Effector memory CD8-positive, alpha-beta T cell (primary cell): ENCODE data around the gene DYRK2.

ENCODE experiments used
- ATAC-seq: fragments of 150-1000 bp; cut with Tn5 transposase; replicated peaks from 2 replicates; pipeline ENCODE4 v1.10.0; 2021; ENCODE audit warnings: mild to moderate bottlenecking, moderate library complexity
- DNase-seq, 3 experiments: peaks; one replicate each; pipeline ENCODE4 v3.0.0; 2021
- H3K27ac Mint-ChIP-seq, 2 donors: one replicate each; pipeline ENCODE4 v1.8.0; 2022; ENCODE audit warnings: mild to moderate bottlenecking in 2 of 2, mixed read lengths in 2 of 2, moderate library complexity in 2 of 2
- H3K27me3 Mint-ChIP-seq, 2 donors: one replicate each; pipeline ENCODE4 v1.8.0; 2022; ENCODE audit warnings: mixed read lengths in 2 of 2
- H3K36me3 Mint-ChIP-seq: one replicate; pipeline ENCODE4 v1.8.0; 2022; ENCODE audit warnings: mild to moderate bottlenecking, moderate library complexity, mixed read lengths; ENCODE audit not compliant: insufficient read depth
- H3K4me1 Mint-ChIP-seq, 2 donors: one replicate each; pipeline ENCODE4 v1.8.0; 2022; ENCODE audit warnings: low read depth in 2 of 2, mixed read lengths in 2 of 2
- H3K4me3 Mint-ChIP-seq, 2 donors: one replicate each; pipeline ENCODE4 v1.8.0; 2022; ENCODE audit warnings: mild to moderate bottlenecking in 2 of 2, mixed read lengths in 2 of 2, moderate library complexity in 2 of 2
- H3K9me3 Mint-ChIP-seq, 2 donors: one replicate each; pipeline ENCODE4 v1.8.0; 2022; ENCODE audit warnings: mixed read lengths in 2 of 2

The DYRK2 gene

DNA sequence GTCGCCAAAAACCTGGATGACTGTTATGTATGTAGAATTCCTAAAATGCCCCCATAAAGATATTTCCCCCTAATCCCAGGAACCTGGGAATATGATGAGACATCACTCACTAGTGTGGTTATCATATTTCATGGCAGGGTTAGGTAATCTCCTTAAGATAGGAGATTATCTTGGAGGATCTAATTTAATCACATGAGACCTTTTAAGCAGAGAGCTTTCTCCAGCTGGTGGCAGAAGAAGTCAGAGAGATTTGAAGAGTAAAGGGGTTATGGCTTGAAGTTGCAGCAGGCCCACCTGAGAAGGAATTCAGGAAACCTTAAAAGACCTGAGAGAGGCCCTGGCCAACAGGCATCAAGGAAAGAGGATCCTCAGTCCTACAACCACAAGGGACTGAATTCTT is 53.6 kb downstream of the DYRK2 start:
- no peaks in the 10 kb centered on the region for H3K27me3 Mint-ChIP-seq
- no peak overlapping the region for H3K27ac Mint-ChIP-seq
- H3K9me3 Mint-ChIP-seq = no peaks in the 10 kb centered on the region
- DNase-seq (no peak), ATAC-seq (no peak)
- H3K4me1 Mint-ChIP-seq = peaks cover 20 to 27% of the 10 kb centered on the region in 2 donors
- H3K36me3 Mint-ChIP-seq = no peaks in the 10 kb centered on the region
- no peak overlapping the region for H3K4me3 Mint-ChIP-seq

DNA sequence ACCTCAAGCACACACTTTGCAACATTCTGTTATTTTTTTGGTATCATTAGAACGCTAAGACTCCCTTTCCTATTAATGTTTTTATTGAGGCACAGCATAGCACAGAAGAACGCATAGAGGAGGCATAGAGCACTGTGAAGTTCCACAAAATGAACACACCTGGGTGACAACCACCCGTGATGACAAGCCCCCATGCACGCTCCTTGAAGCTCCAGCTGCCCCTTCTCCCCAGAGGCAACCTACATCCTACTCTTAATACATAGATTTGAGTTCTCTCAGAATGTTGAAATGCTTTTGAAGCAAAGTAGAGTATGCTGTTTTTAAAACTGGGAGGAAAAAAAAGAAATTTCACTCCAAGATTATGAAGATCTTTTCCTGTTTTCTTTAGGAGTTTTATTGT is 55.5 kb downstream of the DYRK2 start:
- Mint-ChIP-seq H3K4me3 (no peak overlapping the region), H3K9me3 (no peaks in the 10 kb centered on the region), H3K27me3 (no peaks in the 10 kb centered on the region), H3K36me3 (no peaks in the 10 kb centered on the region), H3K4me1 (peaks cover 8 to 9% of the 10 kb centered on the region in 2 donors), H3K27ac (no peak overlapping the region)
- no peak for ATAC-seq
- no peak for DNase-seq

DNA sequence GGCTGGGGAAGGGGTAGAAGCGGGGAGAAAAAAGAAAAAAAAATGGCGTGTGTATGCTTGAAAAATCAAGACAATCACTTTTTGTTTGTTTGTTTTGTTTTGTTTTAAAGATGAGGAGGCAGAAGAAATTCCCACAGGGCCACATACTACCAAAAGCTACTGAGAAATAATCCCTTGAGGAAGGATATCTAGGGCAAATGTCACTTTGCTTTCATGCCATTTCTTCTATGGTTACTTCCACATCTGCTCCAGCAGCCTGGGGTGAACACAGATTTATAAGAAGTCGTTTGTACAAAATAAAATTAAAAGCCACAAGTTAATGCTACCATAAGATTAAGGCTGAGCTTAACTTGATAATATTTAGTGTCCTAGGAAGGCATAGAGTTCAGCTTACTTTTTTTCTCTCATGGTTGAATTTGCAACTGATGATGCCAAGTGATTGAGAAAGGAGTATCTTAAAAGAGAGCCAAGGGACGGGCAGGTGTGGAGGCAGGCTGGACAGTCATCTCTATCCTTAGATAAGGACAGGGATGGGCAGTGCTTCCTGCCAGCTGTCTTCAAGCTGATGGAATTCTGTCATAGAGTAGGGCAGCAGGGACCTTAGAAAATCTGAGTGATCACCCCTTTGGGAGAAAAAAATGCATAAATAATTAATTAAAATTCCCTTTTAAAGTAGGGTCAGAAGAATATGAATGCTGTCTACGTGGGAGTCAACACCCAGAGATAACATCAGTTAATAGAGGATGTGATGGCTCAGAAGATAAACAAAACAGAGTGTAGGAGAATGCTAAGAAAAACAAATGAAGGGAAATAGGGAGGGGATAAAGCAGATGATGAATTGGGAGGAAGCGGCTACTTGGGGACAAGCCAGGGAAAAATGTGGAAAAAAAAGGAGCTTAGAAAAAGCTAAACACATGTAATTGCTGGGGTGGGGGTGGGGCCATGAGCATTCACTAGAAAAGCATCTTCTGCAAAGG is 57.1 kb downstream of the DYRK2 start:
- no peak for ATAC-seq
- Mint-ChIP-seq H3K27me3 (no peaks in the 10 kb centered on the region), H3K4me3 (no peak overlapping the region), H3K4me1 (peaks cover 0 to 4% of the 10 kb centered on the region in 2 donors), H3K9me3 (no peaks in the 10 kb centered on the region), H3K36me3 (no peaks in the 10 kb centered on the region), H3K27ac (no peak overlapping the region)
- no peak for DNase-seq

DNA sequence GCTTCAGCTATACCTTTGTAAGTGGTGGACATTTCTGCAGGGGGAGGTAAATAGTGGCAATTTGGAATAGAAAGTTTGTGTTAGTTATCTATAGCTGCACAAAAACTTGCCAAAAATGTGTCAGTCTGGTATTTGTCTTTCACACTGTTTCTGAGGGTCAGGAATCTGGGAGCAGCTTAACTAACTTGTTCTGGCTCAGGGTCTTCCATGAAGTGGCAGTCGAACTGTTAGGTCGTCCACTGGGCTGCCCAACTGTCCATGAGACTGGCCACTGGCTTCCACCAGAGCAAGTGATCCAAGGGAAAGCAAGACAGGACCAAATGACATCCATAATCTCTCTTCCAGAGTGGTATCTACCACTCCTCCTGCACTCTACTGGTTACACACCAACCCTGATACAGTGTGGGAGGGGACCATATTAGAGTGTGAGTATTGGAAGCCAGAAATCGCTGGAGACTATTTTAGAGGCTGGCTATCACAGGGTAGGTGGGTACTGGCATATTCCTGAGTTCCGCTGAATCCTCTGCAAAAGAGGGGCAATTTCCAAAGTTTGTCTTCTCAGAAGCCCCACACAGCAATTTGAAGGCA is 60.9 kb downstream of the DYRK2 start:
- Mint-ChIP-seq H3K27ac (no peak overlapping the region), H3K36me3 (no peaks in the 10 kb centered on the region), H3K4me1 (peaks cover 1 to 4% of the 10 kb centered on the region in 2 donors), H3K9me3 (no peaks in the 10 kb centered on the region), H3K4me3 (no peak overlapping the region), H3K27me3 (no peaks in the 10 kb centered on the region)
- DNase-seq = no peak
- ATAC-seq = no peak

DNA sequence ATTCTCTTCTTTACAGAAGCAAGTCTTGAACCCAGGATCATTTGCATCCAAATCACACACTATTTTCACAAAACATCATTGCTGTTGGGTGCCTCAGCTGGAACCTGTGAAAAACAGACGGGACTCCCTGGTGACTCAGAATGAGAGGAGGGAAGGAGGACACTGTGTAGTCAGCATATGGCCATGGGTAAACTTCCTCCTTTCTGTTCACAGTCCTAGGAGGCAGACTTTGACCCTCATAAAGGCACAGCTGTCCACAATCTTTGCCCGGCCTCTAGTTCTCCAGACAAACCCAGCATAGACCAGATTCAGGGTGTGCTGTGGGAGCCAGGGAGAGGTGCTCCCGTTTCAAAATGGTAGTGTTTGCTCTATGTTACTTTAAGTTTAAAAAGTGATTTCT is 62.0 kb downstream of the DYRK2 start:
- no peak overlapping the region for H3K27ac Mint-ChIP-seq
- no peaks in the 10 kb centered on the region for H3K27me3 Mint-ChIP-seq
- H3K4me1 Mint-ChIP-seq = peaks cover 5 to 7% of the 10 kb centered on the region in 2 donors
- ATAC-seq (no peak), DNase-seq (no peak)
- H3K4me3 Mint-ChIP-seq = no peak overlapping the region
- H3K36me3 Mint-ChIP-seq = no peaks in the 10 kb centered on the region
- no peaks in the 10 kb centered on the region for H3K9me3 Mint-ChIP-seq

DNA sequence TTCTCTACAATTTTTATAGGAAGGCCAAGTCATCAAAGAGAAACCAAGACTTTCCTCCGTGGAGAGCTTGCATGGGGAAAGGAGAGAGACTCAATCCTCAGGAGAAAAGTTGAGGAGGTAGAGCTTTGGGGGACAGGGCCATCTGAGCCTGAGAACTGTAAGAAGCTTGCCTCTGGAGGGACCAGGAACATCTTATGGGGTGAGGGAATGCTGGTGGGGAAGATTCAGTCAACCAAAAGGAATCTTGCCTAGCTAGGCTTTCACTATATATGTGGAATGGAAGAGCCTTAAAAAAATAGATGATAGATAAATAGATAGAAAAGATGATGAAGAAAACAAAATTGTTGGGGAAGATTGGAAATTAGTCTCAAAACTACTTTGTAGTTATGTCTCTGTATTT is 63.5 kb downstream of the DYRK2 start:
- H3K9me3 Mint-ChIP-seq = no peaks in the 10 kb centered on the region
- H3K4me3 Mint-ChIP-seq = no peak overlapping the region
- no peak overlapping the region for H3K27ac Mint-ChIP-seq
- no peaks in the 10 kb centered on the region for H3K36me3 Mint-ChIP-seq
- H3K27me3 Mint-ChIP-seq = no peaks in the 10 kb centered on the region
- no peak for ATAC-seq
- peaks cover 3 to 5% of the 10 kb centered on the region in 2 donors for H3K4me1 Mint-ChIP-seq
- no peak for DNase-seq

DNA sequence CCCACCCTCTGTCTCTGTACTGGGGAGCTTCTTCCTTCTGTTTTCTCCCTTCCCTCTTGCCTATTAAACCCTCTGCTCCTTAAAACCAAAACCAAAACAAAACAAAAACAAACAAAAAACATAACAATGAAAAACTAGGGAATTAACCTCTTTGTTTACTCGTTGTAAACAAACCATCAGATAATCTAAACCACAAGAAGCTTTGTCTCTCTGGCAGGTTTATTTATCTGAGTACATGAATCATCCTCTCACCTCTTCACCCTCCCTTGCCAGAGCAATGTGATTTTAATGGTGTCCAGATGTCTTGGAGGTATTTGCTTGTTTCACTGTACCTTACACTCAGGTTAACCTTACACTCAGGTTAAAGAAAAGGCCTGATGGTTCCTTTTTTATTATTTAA is 66.1 kb downstream of the DYRK2 start:
- H3K4me3 Mint-ChIP-seq = no peak overlapping the region
- H3K27me3 Mint-ChIP-seq = peaks cover 0 to 8% of the 10 kb centered on the region in 2 donors
- DNase-seq (no peak), ATAC-seq (no peak)
- H3K9me3 Mint-ChIP-seq = no peaks in the 10 kb centered on the region
- no peaks in the 10 kb centered on the region for H3K36me3 Mint-ChIP-seq
- H3K27ac Mint-ChIP-seq = peak overlapping the region in 1 of 2 donors; percentile 33
- peaks cover 3 to 5% of the 10 kb centered on the region in 2 donors for H3K4me1 Mint-ChIP-seq
